GM12875 (cell line): ENCODE data around the gene PCSK9.

Experiments
- H3K4me3 ChIP-seq: one replicate; pipeline ENCODE4 v1.5.1; 2011; ENCODE audit warnings: low read depth, low read length, control low read depth
- TF ChIP-seq, protein P1 (sequence below): IDR thresholded peaks from 2 replicates; pipeline ENCODE4 v1.5.1; 2011; ENCODE audit warnings: low read depth, mild to moderate bottlenecking, control low read depth, inconsistent platforms, low read length, moderate library complexity, borderline replicate concordance; ENCODE audit not compliant: insufficient read depth

Gene PCSK9

GRCh38 chr1:55039342-55040082, at the start of gene PCSK9:
PCSK9 (plus strand) TSS chr1:55039548; CDS start chr1:55039838, 290 bp downstream.
- TF ChIP-seq, protein P1, sequence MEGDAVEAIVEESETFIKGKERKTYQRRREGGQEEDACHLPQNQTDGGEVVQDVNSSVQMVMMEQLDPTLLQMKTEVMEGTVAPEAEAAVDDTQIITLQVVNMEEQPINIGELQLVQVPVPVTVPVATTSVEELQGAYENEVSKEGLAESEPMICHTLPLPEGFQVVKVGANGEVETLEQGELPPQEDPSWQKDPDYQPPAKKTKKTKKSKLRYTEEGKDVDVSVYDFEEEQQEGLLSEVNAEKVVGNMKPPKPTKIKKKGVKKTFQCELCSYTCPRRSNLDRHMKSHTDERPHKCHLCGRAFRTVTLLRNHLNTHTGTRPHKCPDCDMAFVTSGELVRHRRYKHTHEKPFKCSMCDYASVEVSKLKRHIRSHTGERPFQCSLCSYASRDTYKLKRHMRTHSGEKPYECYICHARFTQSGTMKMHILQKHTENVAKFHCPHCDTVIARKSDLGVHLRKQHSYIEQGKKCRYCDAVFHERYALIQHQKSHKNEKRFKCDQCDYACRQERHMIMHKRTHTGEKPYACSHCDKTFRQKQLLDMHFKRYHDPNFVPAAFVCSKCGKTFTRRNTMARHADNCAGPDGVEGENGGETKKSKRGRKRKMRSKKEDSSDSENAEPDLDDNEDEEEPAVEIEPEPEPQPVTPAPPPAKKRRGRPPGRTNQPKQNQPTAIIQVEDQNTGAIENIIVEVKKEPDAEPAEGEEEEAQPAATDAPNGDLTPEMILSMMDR: no peak
- H3K4me3 ChIP-seq: no peak within 1 kb of the TSS

DNA sequence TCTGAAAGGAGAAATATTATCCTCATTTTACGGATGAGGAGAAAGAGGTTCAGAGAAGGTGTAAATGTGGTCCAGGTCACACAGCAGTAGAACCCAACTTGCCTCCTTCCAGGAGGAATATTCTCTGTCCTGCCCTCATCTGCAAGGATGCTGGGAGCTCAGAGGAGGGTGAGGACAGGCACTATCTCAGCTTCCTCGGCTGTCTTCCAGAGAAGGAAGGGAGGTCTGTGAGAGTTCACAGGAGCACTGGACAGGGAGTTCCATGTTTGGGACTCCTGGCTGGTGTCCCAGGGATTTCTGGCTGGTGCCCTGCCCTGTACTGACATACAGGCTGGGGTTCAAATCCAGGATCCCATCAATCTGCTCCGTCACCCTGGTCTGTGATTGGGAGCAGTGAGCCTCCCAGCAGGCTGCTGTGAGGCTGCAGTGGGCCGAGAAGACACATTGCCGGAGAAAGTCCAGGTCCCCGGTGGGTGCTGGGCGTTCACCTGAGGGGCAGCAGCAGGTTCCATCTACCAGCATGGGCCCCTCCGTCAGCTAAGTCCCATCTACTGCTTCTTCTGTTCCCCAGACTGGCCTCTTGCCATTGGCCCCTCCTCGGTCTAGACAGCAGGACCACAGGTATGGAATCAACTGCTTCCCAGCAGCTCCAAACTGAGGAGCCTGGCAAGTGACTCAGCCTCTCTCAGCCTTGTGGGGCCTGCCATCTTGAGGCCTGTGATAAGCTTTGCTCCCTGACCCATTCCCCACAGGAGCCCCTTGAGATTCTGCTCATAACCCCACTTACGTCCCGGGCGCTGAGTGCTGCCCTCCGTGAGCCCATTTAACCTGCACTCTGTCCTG, 49.2 kb upstream of the PCSK9 start:
- no peak overlapping the region for H3K4me3 ChIP-seq
- TF ChIP-seq, protein P1: no peak

DNA sequence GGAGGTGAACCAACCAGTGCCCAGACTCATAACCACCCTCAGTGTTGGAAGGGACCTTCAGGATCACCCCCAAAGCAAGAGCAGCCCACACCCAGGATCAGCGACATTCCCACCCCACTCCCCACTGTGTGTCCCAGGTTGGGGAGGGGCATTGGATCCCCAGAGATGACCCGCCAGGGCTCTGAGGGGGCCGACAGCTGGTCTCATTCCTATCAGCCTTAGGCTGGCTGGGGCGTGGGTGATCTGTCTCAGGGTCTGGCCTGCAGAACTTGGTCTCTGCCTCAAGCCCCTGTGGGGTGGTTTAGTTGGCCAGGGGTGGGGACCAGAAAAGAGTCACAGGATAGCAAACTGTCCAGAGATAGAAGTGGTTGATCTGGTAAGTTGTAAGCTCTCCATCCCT, 48.4 kb upstream of the PCSK9 start:
- no peak overlapping the region for H3K4me3 ChIP-seq
- TF ChIP-seq, protein P1: no peak

DNA sequence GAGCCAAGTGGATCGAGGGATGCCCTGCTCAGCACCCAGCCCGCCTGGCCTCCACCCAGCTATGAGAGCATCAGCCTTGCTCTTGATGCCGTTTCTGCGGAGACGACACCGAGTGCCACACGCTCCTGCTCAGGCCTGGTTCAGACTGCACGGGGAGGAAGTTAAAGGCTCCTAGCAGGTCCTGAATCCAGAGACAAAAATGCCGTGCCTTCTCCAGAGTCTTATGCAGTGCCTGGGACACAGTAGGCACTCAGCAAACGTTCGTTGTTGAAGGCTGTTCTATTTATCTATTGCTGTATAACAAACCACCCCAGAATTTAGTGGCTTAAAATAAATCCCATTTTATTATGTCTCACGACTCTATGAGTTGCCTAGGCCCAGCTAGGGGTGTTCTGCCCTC, 47.4 kb upstream of the PCSK9 start:
- no peak overlapping the region for H3K4me3 ChIP-seq
- TF ChIP-seq, protein P1: no peak

GRCh38 chr1:54993140-54993539, 46.2 kb upstream of the PCSK9 start:
- TF ChIP-seq, protein P1: no peak
- no peak overlapping the region for H3K4me3 ChIP-seq

GRCh38 chr1:54994355-54994990, 44.9 kb upstream of the PCSK9 start:
- no peak overlapping the region for H3K4me3 ChIP-seq
- TF ChIP-seq, protein P1: no peak
